HEK293 (cell line): ENCODE results near the gene R3HDM2.

Experiments used
- GLI4 ChIP-seq: fragments of 450-650 bp; formaldehyde crosslinking; IDR thresholded peaks from 2 replicates; pipeline ENCODE4 v1.5.1; 2016; ENCODE audit warnings: missing biosample characterization, missing genetic modification characterization
- GLIS2 ChIP-seq: fragments of 450-650 bp; formaldehyde crosslinking; IDR thresholded peaks from 2 replicates; pipeline ENCODE4 v1.5.1; 2016; ENCODE audit warnings: missing biosample characterization, missing genetic modification characterization
- KLF16 ChIP-seq: fragments of 450-650 bp; formaldehyde crosslinking; IDR thresholded peaks from 2 replicates; pipeline ENCODE4 v1.5.1; 2017; ENCODE audit warnings: missing biosample characterization, missing genetic modification characterization
- KLF8 ChIP-seq: fragments of 450-650 bp; formaldehyde crosslinking; IDR thresholded peaks from 2 replicates; pipeline ENCODE4 v1.5.1; 2016; ENCODE audit warnings: missing biosample characterization, missing genetic modification characterization
- MEIS1 ChIP-seq: sonication (generic); formaldehyde crosslinking; IDR thresholded peaks from 2 replicates; pipeline ENCODE4 v1.8.1; 2022; ENCODE audit warnings: missing genetic modification reagents, mild to moderate bottlenecking, borderline replicate concordance
- REPIN1 ChIP-seq: fragments of 450-650 bp; formaldehyde crosslinking; IDR thresholded peaks from 2 replicates; pipeline ENCODE4 v1.5.1; 2017; ENCODE audit warnings: missing biosample characterization, missing genetic modification characterization, low read depth
- TCF7L2 ChIP-seq: IDR thresholded peaks from 2 replicates; pipeline ENCODE4 v1.6.1; 2011; ENCODE audit warnings: low read depth, mild to moderate bottlenecking, inconsistent platforms, low read length, moderate library complexity, borderline replicate concordance
- ZFP69B ChIP-seq: fragments of 450-650 bp; formaldehyde crosslinking; IDR thresholded peaks from 2 replicates; pipeline ENCODE4 v1.5.1; 2016; ENCODE audit warnings: missing biosample characterization, missing genetic modification characterization
- ZNF10 ChIP-seq: fragments of 450-650 bp; formaldehyde crosslinking; IDR thresholded peaks from 2 replicates; pipeline ENCODE4 v1.5.1; 2017; ENCODE audit warnings: missing biosample characterization, missing genetic modification characterization
- ZNF138 ChIP-seq: fragments of 450-650 bp; formaldehyde crosslinking; IDR thresholded peaks from 2 replicates; pipeline ENCODE4 v1.5.1; 2016; ENCODE audit warnings: missing biosample characterization, missing genetic modification characterization, borderline replicate concordance
- ZNF175 ChIP-seq: fragments of 450-650 bp; formaldehyde crosslinking; IDR thresholded peaks from 2 replicates; pipeline ENCODE4 v1.5.1; 2016; ENCODE audit warnings: missing biosample characterization, missing genetic modification characterization
- ZNF19 ChIP-seq: fragments of 450-650 bp; formaldehyde crosslinking; IDR thresholded peaks from 2 replicates; pipeline ENCODE4; 2016; ENCODE audit warnings: missing biosample characterization, missing genetic modification characterization, low read depth
- ZNF211 ChIP-seq: fragments of 450-650 bp; formaldehyde crosslinking; IDR thresholded peaks from 2 replicates; pipeline ENCODE4 v1.5.1; 2016; ENCODE audit warnings: low read depth, missing biosample characterization, missing genetic modification characterization
- ZNF221 ChIP-seq: fragments of 450-650 bp; formaldehyde crosslinking; IDR thresholded peaks from 2 replicates; pipeline ENCODE4 v1.5.1; 2017; ENCODE audit warnings: missing biosample characterization, missing genetic modification characterization, borderline replicate concordance
- ZNF239 ChIP-seq: fragments of 450-650 bp; formaldehyde crosslinking; IDR thresholded peaks from 2 replicates; pipeline ENCODE4 v1.5.1; 2016; ENCODE audit warnings: missing biosample characterization, missing genetic modification characterization
- ZNF311 ChIP-seq: fragments of 450-650 bp; formaldehyde crosslinking; IDR thresholded peaks from 2 replicates; pipeline ENCODE4 v1.5.1; 2017; ENCODE audit warnings: missing biosample characterization, missing genetic modification characterization, borderline replicate concordance
- ZNF394 ChIP-seq: fragments of 450-650 bp; formaldehyde crosslinking; IDR thresholded peaks from 2 replicates; pipeline ENCODE4 v1.5.1; 2016; ENCODE audit warnings: missing biosample characterization, missing genetic modification characterization, mild to moderate bottlenecking, moderate library complexity, borderline replicate concordance
- ZNF529 ChIP-seq: fragments of 450-650 bp; formaldehyde crosslinking; IDR thresholded peaks from 2 replicates; pipeline ENCODE4 v1.5.1; 2017; ENCODE audit warnings: missing genetic modification characterization, missing biosample characterization; ENCODE audit not compliant: insufficient replicate concordance
- ZNF558 ChIP-seq: fragments of 450-650 bp; formaldehyde crosslinking; IDR thresholded peaks from 2 replicates; pipeline ENCODE4 v1.5.1; 2016; ENCODE audit warnings: missing biosample characterization, missing genetic modification characterization
- ZNF571 ChIP-seq: fragments of 450-650 bp; formaldehyde crosslinking; IDR thresholded peaks from 2 replicates; pipeline ENCODE4 v1.5.0; 2017; ENCODE audit warnings: missing biosample characterization, missing genetic modification characterization
- ZNF624 ChIP-seq: fragments of 450-650 bp; formaldehyde crosslinking; IDR thresholded peaks from 2 replicates; pipeline ENCODE4 v1.5.1; 2017; ENCODE audit warnings: missing biosample characterization, missing genetic modification characterization
- ZNF626 ChIP-seq: fragments of 450-650 bp; sonication (Bioruptor Pico); formaldehyde crosslinking; IDR thresholded peaks from 2 replicates; pipeline ENCODE4 v1.5.1; 2018; ENCODE audit warnings: missing biosample characterization, missing genetic modification characterization, inconsistent platforms
- ZNF654 ChIP-seq: fragments of 450-650 bp; formaldehyde crosslinking; IDR thresholded peaks from 2 replicates; pipeline ENCODE4 v1.5.1; 2016; ENCODE audit warnings: low read depth, missing biosample characterization, missing genetic modification characterization
- ZSCAN16 ChIP-seq: fragments of 450-650 bp; formaldehyde crosslinking; IDR thresholded peaks from 2 replicates; pipeline ENCODE4 v1.5.1; 2016; ENCODE audit warnings: missing biosample characterization, missing genetic modification characterization
- TF ChIP-seq, protein P1 (sequence below): fragments of 450-650 bp; formaldehyde crosslinking; IDR thresholded peaks from 2 replicates; pipeline ENCODE4 v1.5.1; 2016; ENCODE audit warnings: missing biosample characterization, missing genetic modification characterization
- TF ChIP-seq, protein P2 (sequence below): fragments of 450-650 bp; formaldehyde crosslinking; IDR thresholded peaks from 2 replicates; pipeline ENCODE4 v1.5.1; 2016; ENCODE audit warnings: missing biosample characterization, missing genetic modification characterization
- TF ChIP-seq, protein P3 (sequence below): fragments of 450-650 bp; formaldehyde crosslinking; IDR thresholded peaks from 2 replicates; pipeline ENCODE4 v1.5.1; 2017; ENCODE audit warnings: missing biosample characterization, missing genetic modification characterization
- TF ChIP-seq, protein P4 (sequence below): fragments of 450-650 bp; formaldehyde crosslinking; IDR thresholded peaks from 2 replicates; pipeline ENCODE4 v1.5.1; 2016; ENCODE audit warnings: missing biosample characterization, missing genetic modification characterization
- TF ChIP-seq, protein P5 (sequence below): fragments of 450-650 bp; formaldehyde crosslinking; IDR thresholded peaks from 2 replicates; pipeline ENCODE4 v1.5.1; 2016; ENCODE audit warnings: missing biosample characterization, missing genetic modification characterization
- TF ChIP-seq, protein P6 (sequence below): fragments of 450-650 bp; formaldehyde crosslinking; IDR thresholded peaks from 2 replicates; pipeline ENCODE4 v1.5.1; 2016; ENCODE audit warnings: missing biosample characterization, missing genetic modification characterization
- TF ChIP-seq, protein P7 (sequence below): fragments of 450-650 bp; formaldehyde crosslinking; IDR thresholded peaks from 2 replicates; pipeline ENCODE4 v1.5.1; 2016; ENCODE audit warnings: missing biosample characterization, missing genetic modification characterization

The R3HDM2 gene

DNA sequence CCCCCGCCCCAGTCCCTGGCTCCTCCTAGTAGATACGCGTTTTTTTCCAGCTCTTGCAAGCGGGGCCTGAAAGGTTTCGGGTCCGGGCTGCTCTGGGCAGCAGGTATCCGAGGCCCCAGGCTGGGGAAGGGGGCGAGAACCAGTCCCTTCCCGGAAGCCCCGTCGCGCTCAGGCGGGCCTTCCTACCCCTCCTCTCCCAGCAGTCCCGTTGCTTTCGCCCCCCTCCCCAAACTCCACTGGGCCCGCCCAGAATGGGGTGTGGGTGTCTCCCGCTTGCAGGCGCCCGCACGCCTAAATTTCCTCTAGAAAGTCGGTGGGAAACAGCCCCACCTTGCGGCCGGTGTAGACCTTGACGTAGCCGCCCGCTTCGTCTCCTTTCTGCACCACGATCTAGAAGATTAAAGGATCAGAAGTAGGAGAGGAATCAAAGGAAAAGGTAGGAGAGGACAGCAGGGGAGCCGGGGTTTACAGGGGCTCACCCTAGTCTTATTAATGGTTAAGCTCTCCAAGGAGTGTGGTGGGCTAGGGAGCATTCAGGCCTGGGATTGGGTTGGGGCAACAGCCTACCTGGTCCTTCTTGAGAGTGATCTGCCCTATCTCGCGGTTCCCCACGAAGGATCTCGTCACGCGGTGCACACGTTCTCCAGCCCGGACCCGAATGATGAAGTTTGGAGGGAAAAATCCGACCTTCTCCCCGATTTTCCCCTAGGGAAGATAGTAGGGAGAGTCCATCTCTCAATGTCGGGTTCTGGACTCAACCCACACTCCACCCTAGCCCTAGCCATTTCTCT lies 187.1 kb downstream of the R3HDM2 start (continued):
- TF ChIP-seq, protein P1, sequence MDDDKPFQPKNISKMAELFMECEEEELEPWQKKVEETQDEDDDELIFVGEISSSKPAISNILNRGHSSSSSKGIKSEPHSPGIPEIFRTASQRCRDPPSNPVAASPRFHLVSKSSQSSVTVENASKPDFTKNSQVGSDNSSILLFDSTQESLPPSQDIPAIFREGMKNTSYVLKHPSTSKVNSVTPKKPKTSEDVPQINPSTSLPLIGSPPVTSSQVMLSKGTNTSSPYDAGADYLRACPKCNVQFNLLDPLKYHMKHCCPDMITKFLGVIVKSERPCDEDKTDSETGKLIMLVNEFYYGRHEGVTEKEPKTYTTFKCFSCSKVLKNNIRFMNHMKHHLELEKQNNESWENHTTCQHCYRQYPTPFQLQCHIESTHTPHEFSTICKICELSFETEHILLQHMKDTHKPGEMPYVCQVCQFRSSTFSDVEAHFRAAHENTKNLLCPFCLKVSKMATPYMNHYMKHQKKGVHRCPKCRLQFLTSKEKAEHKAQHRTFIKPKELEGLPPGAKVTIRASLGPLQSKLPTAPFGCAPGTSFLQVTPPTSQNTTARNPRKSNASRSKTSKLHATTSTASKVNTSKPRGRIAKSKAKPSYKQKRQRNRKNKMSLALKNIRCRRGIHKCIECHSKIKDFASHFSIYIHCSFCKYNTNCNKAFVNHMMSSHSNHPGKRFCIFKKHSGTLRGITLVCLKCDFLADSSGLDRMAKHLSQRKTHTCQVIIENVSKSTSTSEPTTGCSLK (tag by site-specific recombination), result no peak
- TF ChIP-seq ZNF624 (no peak), ZNF239 (tag by site-specific recombination) (no peak), ZNF221 (tag by site-specific recombination) (no peak), ZNF394 (0 out of 2 replicates have a peak, but pooled peaks have one; percentile 23), MEIS1 (CRISPR knock-in tag) (no peak), ZFP69B (tag by site-specific recombination) (no peak; the same call in 1 of the 2 replicates), TCF7L2 (no peak), ZNF311 (no peak), ZSCAN16 (no peak), ZNF626 (tag by site-specific recombination) (no peak), ZNF654 (peak; percentile 63), ZNF138 (no peak), ZNF19 (no peak), REPIN1 (tag by site-specific recombination) (no peak), ZNF558 (tag by site-specific recombination) (no peak), ZNF10 (tag by site-specific recombination) (no peak), ZNF175 (tag by site-specific recombination) (no peak), KLF16 (tag by site-specific recombination) (0 out of 2 replicates have a peak, but pooled peaks have one; percentile 50), GLIS2 (tag by site-specific recombination) (no peak), GLI4 (tag by site-specific recombination) (no peak), ZNF571 (no peak), ZNF211 (tag by site-specific recombination) (no peak), KLF8 (tag by site-specific recombination) (peak; percentile 76), ZNF529 (tag by site-specific recombination) (no peak)
- TF ChIP-seq, protein P2, sequence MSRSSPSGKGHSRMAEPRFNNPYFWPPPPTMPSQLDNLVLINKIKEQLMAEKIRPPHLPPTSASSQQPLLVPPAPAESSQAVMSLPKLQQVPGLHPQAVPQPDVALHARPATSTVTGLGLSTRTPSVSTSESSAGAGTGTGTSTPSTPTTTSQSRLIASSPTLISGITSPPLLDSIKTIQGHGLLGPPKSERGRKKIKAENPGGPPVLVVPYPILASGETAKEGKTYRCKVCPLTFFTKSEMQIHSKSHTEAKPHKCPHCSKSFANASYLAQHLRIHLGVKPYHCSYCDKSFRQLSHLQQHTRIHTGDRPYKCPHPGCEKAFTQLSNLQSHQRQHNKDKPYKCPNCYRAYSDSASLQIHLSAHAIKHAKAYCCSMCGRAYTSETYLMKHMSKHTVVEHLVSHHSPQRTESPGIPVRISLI (tag by site-specific recombination), result no peak; the same call in 1 of the 2 replicates
- TF ChIP-seq, protein P3, sequence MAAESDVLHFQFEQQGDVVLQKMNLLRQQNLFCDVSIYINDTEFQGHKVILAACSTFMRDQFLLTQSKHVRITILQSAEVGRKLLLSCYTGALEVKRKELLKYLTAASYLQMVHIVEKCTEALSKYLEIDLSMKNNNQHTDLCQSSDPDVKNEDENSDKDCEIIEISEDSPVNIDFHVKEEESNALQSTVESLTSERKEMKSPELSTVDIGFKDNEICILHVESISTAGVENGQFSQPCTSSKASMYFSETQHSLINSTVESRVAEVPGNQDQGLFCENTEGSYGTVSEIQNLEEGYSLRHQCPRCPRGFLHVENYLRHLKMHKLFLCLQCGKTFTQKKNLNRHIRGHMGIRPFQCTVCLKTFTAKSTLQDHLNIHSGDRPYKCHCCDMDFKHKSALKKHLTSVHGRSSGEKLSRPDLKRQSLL (tag by site-specific recombination), result no peak
- TF ChIP-seq, protein P4, sequence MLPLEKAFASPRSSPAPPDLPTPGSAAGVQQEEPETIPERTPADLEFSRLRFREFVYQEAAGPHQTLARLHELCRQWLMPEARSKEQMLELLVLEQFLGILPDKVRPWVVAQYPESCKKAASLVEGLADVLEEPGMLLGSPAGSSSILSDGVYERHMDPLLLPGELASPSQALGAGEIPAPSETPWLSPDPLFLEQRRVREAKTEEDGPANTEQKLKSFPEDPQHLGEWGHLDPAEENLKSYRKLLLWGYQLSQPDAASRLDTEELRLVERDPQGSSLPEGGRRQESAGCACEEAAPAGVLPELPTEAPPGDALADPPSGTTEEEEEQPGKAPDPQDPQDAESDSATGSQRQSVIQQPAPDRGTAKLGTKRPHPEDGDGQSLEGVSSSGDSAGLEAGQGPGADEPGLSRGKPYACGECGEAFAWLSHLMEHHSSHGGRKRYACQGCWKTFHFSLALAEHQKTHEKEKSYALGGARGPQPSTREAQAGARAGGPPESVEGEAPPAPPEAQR (tag by site-specific recombination), result no peak
- TF ChIP-seq, protein P5, sequence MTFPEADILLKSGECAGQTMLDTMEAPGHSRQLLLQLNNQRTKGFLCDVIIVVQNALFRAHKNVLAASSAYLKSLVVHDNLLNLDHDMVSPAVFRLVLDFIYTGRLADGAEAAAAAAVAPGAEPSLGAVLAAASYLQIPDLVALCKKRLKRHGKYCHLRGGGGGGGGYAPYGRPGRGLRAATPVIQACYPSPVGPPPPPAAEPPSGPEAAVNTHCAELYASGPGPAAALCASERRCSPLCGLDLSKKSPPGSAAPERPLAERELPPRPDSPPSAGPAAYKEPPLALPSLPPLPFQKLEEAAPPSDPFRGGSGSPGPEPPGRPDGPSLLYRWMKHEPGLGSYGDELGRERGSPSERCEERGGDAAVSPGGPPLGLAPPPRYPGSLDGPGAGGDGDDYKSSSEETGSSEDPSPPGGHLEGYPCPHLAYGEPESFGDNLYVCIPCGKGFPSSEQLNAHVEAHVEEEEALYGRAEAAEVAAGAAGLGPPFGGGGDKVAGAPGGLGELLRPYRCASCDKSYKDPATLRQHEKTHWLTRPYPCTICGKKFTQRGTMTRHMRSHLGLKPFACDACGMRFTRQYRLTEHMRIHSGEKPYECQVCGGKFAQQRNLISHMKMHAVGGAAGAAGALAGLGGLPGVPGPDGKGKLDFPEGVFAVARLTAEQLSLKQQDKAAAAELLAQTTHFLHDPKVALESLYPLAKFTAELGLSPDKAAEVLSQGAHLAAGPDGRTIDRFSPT, result no peak
- TF ChIP-seq, protein P6, sequence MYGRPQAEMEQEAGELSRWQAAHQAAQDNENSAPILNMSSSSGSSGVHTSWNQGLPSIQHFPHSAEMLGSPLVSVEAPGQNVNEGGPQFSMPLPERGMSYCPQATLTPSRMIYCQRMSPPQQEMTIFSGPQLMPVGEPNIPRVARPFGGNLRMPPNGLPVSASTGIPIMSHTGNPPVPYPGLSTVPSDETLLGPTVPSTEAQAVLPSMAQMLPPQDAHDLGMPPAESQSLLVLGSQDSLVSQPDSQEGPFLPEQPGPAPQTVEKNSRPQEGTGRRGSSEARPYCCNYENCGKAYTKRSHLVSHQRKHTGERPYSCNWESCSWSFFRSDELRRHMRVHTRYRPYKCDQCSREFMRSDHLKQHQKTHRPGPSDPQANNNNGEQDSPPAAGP (tag by site-specific recombination), result no peak
- TF ChIP-seq, protein P7, sequence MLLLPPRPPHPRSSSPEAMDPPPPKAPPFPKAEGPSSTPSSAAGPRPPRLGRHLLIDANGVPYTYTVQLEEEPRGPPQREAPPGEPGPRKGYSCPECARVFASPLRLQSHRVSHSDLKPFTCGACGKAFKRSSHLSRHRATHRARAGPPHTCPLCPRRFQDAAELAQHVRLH (tag by site-specific recombination), result 0 out of 2 replicates have a peak, but pooled peaks have one; percentile 13
